ENCODE results near the gene UNC5C. TPM values are rescaled to one million over a fixed set of nuclear protein-coding genes. Genes with fewer than 3 reads are reported as not detected.

The UNC5C gene
- total and polyA plus RNA-seq, 8 donors = 0.15 to 0.84 (median 0.34) TPM

GRCh38 chr4:95563638-95564337, 15.0 kb upstream of the UNC5C start:
- Histone ChIP-seq H3K4me3 (no peak overlapping the region), H3K27me3 (no peaks in the 10 kb centered on the region), H3K4me1 (no peaks in the 10 kb centered on the region), H3K27ac (no peak overlapping the region), H3K9me3 (no peaks in the 10 kb centered on the region), H3K36me3 (no peaks in the 10 kb centered on the region)
- FAIRE-seq (no peak), ATAC-seq (no peak), DNase-seq (no peak)
- WGBS, 2 donors = 77% methylated on average over 2 of the region's 2 CpGs
- intact Hi-C loops (cut with DNase I) = no loop called here
- no peak for TF ChIP-seq CTCF (IDR thresholded peaks at IDR 0.05)

GRCh38 chr4:95560774-95561173, 12.0 kb upstream of the UNC5C start:
- no peak overlapping the region for H3K4me3 ChIP-seq
- H3K27ac ChIP-seq = no peak overlapping the region
- H3K27me3 ChIP-seq = no peaks in the 10 kb centered on the region
- H3K36me3 ChIP-seq = no peaks in the 10 kb centered on the region
- FAIRE-seq (no peak), DNase-seq (no peak), ATAC-seq (no peak)
- no peaks in the 10 kb centered on the region for H3K9me3 ChIP-seq
- WGBS, 2 donors = 52 to 57% methylated on average over 1 of the region's 1 CpG
- H3K4me1 ChIP-seq = no peaks in the 10 kb centered on the region
- intact Hi-C loops (cut with DNase I) = no loop called here
- no peak for TF ChIP-seq CTCF (IDR thresholded peaks at IDR 0.05)

GRCh38 chr4:95556207-95556859, 7.6 kb upstream of the UNC5C start:
- H3K4me3 ChIP-seq = no peak overlapping the region
- DNase-seq = no peak
- WGBS, 2 donors = 33 to 46% methylated on average over 4 of the region's 4 CpGs
- no peaks in the 10 kb centered on the region for H3K36me3 ChIP-seq
- H3K4me1 ChIP-seq = no peaks in the 10 kb centered on the region
- TF ChIP-seq CTCF (IDR thresholded peaks at IDR 0.05) = no peak
- H3K27ac ChIP-seq = no peak overlapping the region
- peaks cover 0 to 10% (median 0%) of the 10 kb centered on the region in 4 donors for H3K27me3 ChIP-seq
- no peaks in the 10 kb centered on the region for H3K9me3 ChIP-seq
- intact Hi-C loops (cut with DNase I) = no loop called here
- ATAC-seq = no peak
- FAIRE-seq = no peak

GRCh38 chr4:95552942-95553550, 4.3 kb upstream of the UNC5C start:
- Histone ChIP-seq H3K9me3 (no peaks in the 10 kb centered on the region), H3K4me1 (peaks cover 0 to 4% (median 0%) of the 10 kb centered on the region in 3 donors), H3K27ac (no peak overlapping the region), H3K36me3 (no peaks in the 10 kb centered on the region), H3K27me3 (peaks cover 0 to 10% (median 0%) of the 10 kb centered on the region in 4 donors), H3K4me3 (no peak overlapping the region)
- DNase-seq = no peak
- ATAC-seq = no peak
- intact Hi-C loops (cut with DNase I) = no loop called here
- no peak for FAIRE-seq
- TF ChIP-seq CTCF (IDR thresholded peaks at IDR 0.05) = no peak
- 26 to 41% methylated on average over 4 of the region's 4 CpGs for WGBS, 2 donors

All from pancreas (tissue), 10 donors.